ENCODE data around the gene THSD7B.

THSD7B gene

DNA sequence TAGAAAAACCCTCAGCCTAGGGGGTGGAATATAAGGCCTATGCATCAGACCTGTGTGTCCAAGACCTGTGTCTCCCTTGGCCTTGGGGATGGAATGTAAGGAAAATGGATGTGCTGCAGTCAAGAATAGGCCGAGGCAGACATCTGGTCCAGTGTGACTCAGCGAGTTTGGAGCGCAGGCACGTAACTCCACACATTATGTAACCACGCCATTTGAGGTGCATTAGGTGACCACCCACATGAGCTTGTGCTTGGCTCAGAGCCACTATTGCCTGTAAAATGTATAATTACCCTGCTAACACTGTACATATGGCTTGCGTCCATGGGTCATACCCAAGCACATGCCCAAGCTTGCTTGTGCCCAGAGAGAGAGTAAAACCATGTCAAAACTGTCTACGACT is 618.0 kb downstream of the THSD7B start:
- Histone ChIP-seq H4K91ac (ENCODE audit: low read depth, low read length) (no peak overlapping the region), H3K9ac (ENCODE audit: low read length) (no peak overlapping the region), H3K79me1 (ENCODE audit: low read length) (no peaks in the 10 kb centered on the region), H3K14ac (ENCODE audit: low read length) (no peak overlapping the region), H3K27ac (ENCODE audit: low read depth, low read length) (no peak overlapping the region), H2AFZ (ENCODE audit: insufficient read depth, low read length, poor library complexity) (no peak overlapping the region), H3K27me3 (ENCODE audit: insufficient read depth, low read length) (no peaks in the 10 kb centered on the region), H2AK5ac (ENCODE audit: low read length) (no peak overlapping the region), H2BK120ac (ENCODE audit: insufficient read depth, low read length, poor library complexity) (no peak overlapping the region), H3K79me2 (ENCODE audit: control insufficient read depth, insufficient read depth, low read length, poor library complexity) (no peaks in the 10 kb centered on the region), H3K23ac (ENCODE audit: low read length) (no peak overlapping the region), H3K4me3 (ENCODE audit: low read depth, low read length) (peak overlapping the region; percentile 12), H4K8ac (ENCODE audit: low read depth, low read length) (no peak overlapping the region), H3K18ac (ENCODE audit: low read length) (no peak overlapping the region), H4K12ac (ENCODE audit: low read depth, low read length) (no peak overlapping the region), H2BK5ac (ENCODE audit: low read depth, low read length, poor library complexity) (no peak overlapping the region), H3K4me2 (ENCODE audit: low read length) (no peak overlapping the region), H3K4ac (ENCODE audit: low read depth, low read length) (no peak overlapping the region), H3K4me1 (ENCODE audit: control insufficient read depth in 1 of 2, insufficient read depth in 2 of 2, low read length in 2 of 2) (no peaks in the 10 kb centered on the region), H3K9me3 (ENCODE audit: insufficient read depth, low read depth, low read length) (peaks cover 12% of the 10 kb centered on the region), H3K36me3 (ENCODE audit: control insufficient read depth in 1 of 2, insufficient read depth in 2 of 2, low read length in 2 of 2) (no peaks in the 10 kb centered on the region), H2BK12ac (ENCODE audit: low read length) (no peak overlapping the region)
- no CpG with 5 or more reads among the region's 7 CpGs for WGBS (ENCODE audit: extremely low coverage, insufficient coverage, insufficient read length)
- DNase-seq, result no peak

DNA sequence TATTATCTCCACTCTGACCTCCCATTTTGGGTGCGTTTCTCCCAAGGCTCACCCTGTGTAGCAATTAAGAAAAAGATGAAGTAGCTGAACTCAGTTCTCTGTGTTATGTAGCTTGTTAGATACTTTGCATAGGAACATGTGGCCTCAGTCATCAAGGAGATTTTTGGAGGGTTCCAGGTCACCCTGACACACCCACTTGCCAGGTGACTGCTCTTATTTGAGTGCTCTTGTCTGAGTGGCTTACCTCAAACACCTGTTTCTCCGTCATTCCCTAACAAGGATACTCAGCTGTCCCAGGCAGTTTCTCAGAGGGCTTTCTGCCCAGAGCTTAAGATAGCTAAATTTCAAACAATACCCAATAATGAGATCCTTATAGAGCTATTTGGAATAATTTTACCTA is 621.7 kb downstream of the THSD7B start:
- no peak overlapping the region for H4K8ac ChIP-seq (ENCODE audit: low read depth, low read length)
- no peak overlapping the region for H3K4me3 ChIP-seq (ENCODE audit: low read depth, low read length)
- no peaks in the 10 kb centered on the region for H3K4me1 ChIP-seq (ENCODE audit: control insufficient read depth in 1 of 2, insufficient read depth in 2 of 2, low read length in 2 of 2)
- no peak overlapping the region for H3K23ac ChIP-seq (ENCODE audit: low read length)
- no peak overlapping the region for H4K12ac ChIP-seq (ENCODE audit: low read depth, low read length)
- no peak overlapping the region for H2BK5ac ChIP-seq (ENCODE audit: low read depth, low read length, poor library complexity)
- H4K91ac ChIP-seq (ENCODE audit: low read depth, low read length), result no peak overlapping the region
- no peaks in the 10 kb centered on the region for H3K36me3 ChIP-seq (ENCODE audit: control insufficient read depth in 1 of 2, insufficient read depth in 2 of 2, low read length in 2 of 2)
- H3K79me1 ChIP-seq (ENCODE audit: low read length), result no peaks in the 10 kb centered on the region
- no peak overlapping the region for H2BK12ac ChIP-seq (ENCODE audit: low read length)
- no peaks in the 10 kb centered on the region for H3K27me3 ChIP-seq (ENCODE audit: insufficient read depth, low read length)
- H2AFZ ChIP-seq (ENCODE audit: insufficient read depth, low read length, poor library complexity), result no peak overlapping the region
- no peak overlapping the region for H3K14ac ChIP-seq (ENCODE audit: low read length)
- no peak overlapping the region for H3K4me2 ChIP-seq (ENCODE audit: low read length)
- no peak overlapping the region for H3K4ac ChIP-seq (ENCODE audit: low read depth, low read length)
- no peak overlapping the region for H2BK120ac ChIP-seq (ENCODE audit: insufficient read depth, low read length, poor library complexity)
- WGBS (ENCODE audit: extremely low coverage, insufficient coverage, insufficient read length), result no CpG with 5 or more reads among the region's 2 CpGs
- no peak overlapping the region for H3K9ac ChIP-seq (ENCODE audit: low read length)
- no peaks in the 10 kb centered on the region for H3K79me2 ChIP-seq (ENCODE audit: control insufficient read depth, insufficient read depth, low read length, poor library complexity)
- no peak overlapping the region for H3K18ac ChIP-seq (ENCODE audit: low read length)
- H2AK5ac ChIP-seq (ENCODE audit: low read length), result no peak overlapping the region
- no peak for DNase-seq
- peaks cover 9% of the 10 kb centered on the region for H3K9me3 ChIP-seq (ENCODE audit: insufficient read depth, low read depth, low read length)
- H3K27ac ChIP-seq (ENCODE audit: low read depth, low read length), result no peak overlapping the region

DNA sequence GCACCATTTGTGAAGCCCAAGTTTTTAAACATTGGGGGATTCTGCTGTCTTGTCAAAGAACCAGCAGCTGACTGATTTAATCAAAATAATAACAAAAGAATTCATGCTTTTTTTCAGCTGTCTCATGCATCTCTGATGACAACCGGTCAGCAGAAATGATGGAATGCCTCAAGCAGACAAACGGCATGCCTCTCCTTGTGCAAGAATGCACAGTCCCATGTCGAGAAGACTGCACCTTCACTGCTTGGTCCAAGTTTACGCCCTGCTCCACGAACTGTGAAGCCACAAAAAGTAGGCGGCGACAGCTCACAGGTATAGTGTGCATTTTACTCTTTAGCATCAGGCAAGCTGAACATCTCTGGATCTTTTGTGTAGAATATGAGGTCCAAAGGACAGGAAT is 640.2 kb downstream of the THSD7B start:
- H3K4me3 ChIP-seq (ENCODE audit: low read depth, low read length), result no peak overlapping the region
- no CpG with 5 or more reads among the region's 7 CpGs for WGBS (ENCODE audit: extremely low coverage, insufficient coverage, insufficient read length)

DNA sequence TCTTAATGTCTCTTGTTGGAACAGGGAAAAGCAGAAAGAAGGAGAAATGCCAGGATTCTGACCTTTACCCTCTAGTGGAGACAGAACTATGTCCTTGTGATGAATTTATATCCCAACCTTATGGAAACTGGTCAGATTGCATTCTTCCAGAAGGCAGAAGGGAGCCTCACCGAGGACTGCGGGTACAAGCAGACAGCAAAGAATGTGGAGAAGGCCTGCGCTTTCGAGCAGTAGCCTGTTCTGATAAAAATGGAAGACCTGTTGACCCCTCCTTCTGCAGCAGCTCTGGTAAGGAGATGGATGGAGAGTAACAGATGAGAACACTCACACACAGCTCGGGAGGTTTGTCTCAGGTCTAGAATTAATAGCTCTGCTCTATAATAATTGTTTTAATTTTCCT is 646.2 kb downstream of the THSD7B start:
- Histone ChIP-seq H3K18ac (ENCODE audit: low read length) (no peak overlapping the region), H3K9me3 (ENCODE audit: insufficient read depth, low read depth, low read length) (no peaks in the 10 kb centered on the region), H3K79me1 (ENCODE audit: low read length) (peaks cover 11% of the 10 kb centered on the region), H3K14ac (ENCODE audit: low read length) (no peak overlapping the region), H4K91ac (ENCODE audit: low read depth, low read length) (no peak overlapping the region), H4K12ac (ENCODE audit: low read depth, low read length) (no peak overlapping the region), H2BK12ac (ENCODE audit: low read length) (no peak overlapping the region), H3K9ac (ENCODE audit: low read length) (no peak overlapping the region), H3K23ac (ENCODE audit: low read length) (no peak overlapping the region), H2AFZ (ENCODE audit: insufficient read depth, low read length, poor library complexity) (no peak overlapping the region), H2BK5ac (ENCODE audit: low read depth, low read length, poor library complexity) (no peak overlapping the region), H2BK120ac (ENCODE audit: insufficient read depth, low read length, poor library complexity) (no peak overlapping the region), H4K8ac (ENCODE audit: low read depth, low read length) (no peak overlapping the region), H3K4me1 (ENCODE audit: control insufficient read depth in 1 of 2, insufficient read depth in 2 of 2, low read length in 2 of 2) (peaks cover 0 to 10% of the 10 kb centered on the region in 2 experiments), H3K4me3 (ENCODE audit: low read depth, low read length) (no peak overlapping the region), H3K4me2 (ENCODE audit: low read length) (peak overlapping the region; percentile 31), H3K27me3 (ENCODE audit: insufficient read depth, low read length) (no peaks in the 10 kb centered on the region), H3K4ac (ENCODE audit: low read depth, low read length) (no peak overlapping the region), H3K36me3 (ENCODE audit: control insufficient read depth in 1 of 2, insufficient read depth in 2 of 2, low read length in 2 of 2) (no peaks in the 10 kb centered on the region), H3K79me2 (ENCODE audit: control insufficient read depth, insufficient read depth, low read length, poor library complexity) (no peaks in the 10 kb centered on the region), H3K27ac (ENCODE audit: low read depth, low read length) (peak overlapping the region; percentile 96), H2AK5ac (ENCODE audit: low read length) (no peak overlapping the region)
- WGBS (ENCODE audit: extremely low coverage, insufficient coverage, insufficient read length), result no CpG with 5 or more reads among the region's 5 CpGs
- peak; percentile 75 to 87 for DNase-seq

More for the DNA sequence above, 640.2 kb downstream of the THSD7B start:
- Histone ChIP-seq H3K4ac (ENCODE audit: low read depth, low read length) (no peak overlapping the region), H3K23ac (ENCODE audit: low read length) (no peak overlapping the region), H3K4me2 (ENCODE audit: low read length) (no peak overlapping the region), H2BK120ac (ENCODE audit: insufficient read depth, low read length, poor library complexity) (no peak overlapping the region), H4K8ac (ENCODE audit: low read depth, low read length) (no peak overlapping the region), H3K27me3 (ENCODE audit: insufficient read depth, low read length) (no peaks in the 10 kb centered on the region), H3K79me1 (ENCODE audit: low read length) (peaks cover 6% of the 10 kb centered on the region), H4K12ac (ENCODE audit: low read depth, low read length) (no peak overlapping the region), H2BK5ac (ENCODE audit: low read depth, low read length, poor library complexity) (no peak overlapping the region), H3K79me2 (ENCODE audit: control insufficient read depth, insufficient read depth, low read length, poor library complexity) (no peaks in the 10 kb centered on the region), H2BK12ac (ENCODE audit: low read length) (no peak overlapping the region), H4K91ac (ENCODE audit: low read depth, low read length) (no peak overlapping the region), H3K9me3 (ENCODE audit: insufficient read depth, low read depth, low read length) (no peaks in the 10 kb centered on the region), H2AK5ac (ENCODE audit: low read length) (no peak overlapping the region), H3K27ac (ENCODE audit: low read depth, low read length) (no peak overlapping the region), H3K4me1 (ENCODE audit: control insufficient read depth in 1 of 2, insufficient read depth in 2 of 2, low read length in 2 of 2) (peaks cover 0 to 9% of the 10 kb centered on the region in 2 experiments), H2AFZ (ENCODE audit: insufficient read depth, low read length, poor library complexity) (no peak overlapping the region), H3K18ac (ENCODE audit: low read length) (no peak overlapping the region), H3K9ac (ENCODE audit: low read length) (no peak overlapping the region), H3K14ac (ENCODE audit: low read length) (no peak overlapping the region), H3K36me3 (ENCODE audit: control insufficient read depth in 1 of 2, insufficient read depth in 2 of 2, low read length in 2 of 2) (no peaks in the 10 kb centered on the region)
- DNase-seq, result peak; percentile 60 to 71

All from trophoblast cell (in vitro differentiated cells and primary cell).